ENCODE measurements around the gene OTUB2.

The OTUB2 gene

DNA sequence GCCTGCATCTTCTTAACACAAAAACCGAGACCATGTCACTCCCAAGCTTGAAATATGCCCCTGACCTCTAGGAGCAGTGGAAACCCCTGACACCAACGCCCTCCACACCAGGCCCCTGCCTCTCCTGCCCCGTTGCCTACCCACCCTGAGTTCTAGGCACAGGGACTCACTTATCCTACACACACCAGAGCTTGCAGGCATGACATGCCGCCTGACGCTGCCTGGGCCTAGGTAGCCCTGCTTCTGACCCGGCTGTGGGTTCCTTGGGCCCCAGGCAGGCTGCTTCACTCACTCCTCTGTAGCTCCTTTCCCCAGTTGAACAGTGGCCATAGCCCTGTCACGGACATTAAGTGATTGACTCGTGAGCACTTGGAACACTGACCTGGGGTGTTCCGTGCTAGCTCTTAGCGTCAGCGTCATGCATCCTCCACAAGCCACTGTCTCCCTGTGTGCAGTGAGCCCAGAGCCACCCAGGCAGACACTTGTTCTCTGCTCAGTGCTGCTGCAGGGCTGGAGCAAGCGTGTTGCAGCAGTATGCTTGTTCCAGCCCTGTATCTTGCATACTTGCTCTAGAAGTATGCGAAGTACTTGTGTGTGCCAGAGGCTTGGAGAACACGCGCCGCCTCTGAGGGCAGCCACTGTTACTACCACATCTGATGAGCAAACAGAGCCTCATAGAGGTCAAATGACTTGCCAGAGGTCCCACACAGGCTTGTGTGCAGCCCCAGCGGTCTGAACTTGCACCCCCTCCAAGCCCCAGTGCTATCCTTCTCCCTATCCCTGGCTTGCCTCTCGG lies 15.6 kb downstream of the OTUB2 start:
- no peak for DNase-seq

DNA sequence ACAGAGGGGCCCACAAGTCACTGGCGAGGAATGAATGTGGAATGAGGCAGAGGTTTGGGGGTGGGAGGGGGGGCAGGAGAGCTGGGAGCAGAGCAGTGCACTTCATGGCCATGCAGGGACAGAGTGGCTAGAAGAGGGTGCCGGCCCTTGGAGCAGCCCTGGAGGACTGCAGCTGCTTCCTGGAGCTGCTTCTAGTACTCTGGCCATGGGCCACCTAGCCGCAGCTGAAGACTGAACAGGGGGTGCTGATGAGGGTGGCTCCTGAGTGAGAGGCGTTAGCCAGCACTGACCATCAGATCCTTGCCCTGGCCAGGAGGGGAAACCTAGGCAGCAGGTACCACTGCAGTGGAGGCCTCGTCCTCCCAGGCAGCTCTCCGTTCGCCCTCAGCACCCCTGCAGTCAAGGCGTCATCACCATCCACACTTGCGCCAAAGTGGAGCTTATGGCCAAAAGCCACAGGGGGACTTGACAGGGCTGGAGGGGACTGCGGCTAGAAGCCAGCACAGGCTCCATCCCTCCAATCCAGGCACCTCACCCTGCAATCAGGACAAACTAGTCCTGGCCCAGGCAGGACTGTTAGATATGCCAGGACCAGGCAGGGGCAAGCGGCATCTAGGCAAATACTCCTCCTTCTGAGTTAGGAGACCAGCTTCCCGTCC lies 16.4 kb downstream of the OTUB2 start:
- DNase-seq = no peak

DNA sequence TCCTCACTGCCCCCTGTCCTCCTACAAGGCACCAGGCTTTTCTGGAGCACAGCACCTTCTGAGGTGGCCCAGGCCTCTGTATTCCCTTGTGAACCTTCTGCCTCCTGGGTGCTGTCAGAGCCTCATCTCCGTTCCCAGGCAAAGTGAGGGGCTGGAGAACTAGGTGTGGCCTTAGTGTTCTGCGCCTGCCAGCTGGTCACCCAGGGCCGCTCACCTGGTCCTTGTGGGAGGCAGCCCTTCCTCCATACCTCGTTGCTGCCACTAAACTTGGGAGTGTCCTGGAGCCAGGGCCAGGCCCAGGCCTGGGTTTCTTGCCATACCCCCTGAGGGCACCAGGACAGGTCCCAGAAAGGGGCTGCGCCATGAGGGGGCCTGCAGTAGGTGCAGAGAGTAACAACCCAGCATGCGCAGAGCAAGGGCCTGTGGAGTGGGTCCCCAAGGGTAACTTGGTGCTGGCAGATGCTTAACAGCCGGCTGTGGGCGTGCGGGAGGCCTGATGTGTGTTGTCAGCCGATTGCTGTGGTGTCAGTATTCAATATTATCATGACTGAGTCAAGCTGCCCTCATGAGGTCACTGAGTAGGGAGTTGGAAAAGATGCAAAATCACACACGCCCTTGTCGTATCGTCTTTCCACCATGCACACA lies 17.1 kb downstream of the OTUB2 start:
- no peak for DNase-seq

- no peak for DNase-seq
Measured at GRCh38 chr14:94043756-94044475, 17.8 kb downstream of the OTUB2 start.

DNA sequence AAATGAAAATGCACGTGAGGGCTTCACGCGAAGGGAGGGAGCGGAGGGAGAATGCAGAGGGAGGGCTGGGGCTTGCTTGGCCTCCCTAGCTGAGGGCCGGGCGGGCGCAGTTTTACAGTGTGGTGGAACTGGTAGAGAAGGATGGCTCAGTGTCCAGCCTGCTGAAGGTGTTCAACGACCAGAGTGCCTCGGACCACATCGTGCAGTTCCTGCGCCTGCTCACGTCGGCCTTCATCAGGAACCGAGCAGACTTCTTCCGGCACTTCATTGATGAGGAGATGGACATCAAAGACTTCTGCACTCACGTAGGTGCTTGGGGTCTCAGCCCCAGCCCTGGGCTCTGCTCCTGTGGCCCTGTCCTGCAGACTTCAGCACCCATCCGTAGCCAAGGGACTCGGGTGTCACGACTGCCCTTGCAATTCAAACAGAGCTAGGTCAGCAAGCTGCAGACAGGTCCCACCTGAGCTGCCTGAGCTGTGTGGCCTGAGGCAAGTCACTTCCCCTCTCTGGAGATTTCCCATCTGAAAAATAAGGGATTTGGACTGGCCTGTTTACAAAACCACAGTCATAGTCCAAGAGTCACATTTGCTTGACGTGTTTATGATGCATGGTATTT lies 18.4 kb downstream of the OTUB2 start:
- no peak for DNase-seq

DNA sequence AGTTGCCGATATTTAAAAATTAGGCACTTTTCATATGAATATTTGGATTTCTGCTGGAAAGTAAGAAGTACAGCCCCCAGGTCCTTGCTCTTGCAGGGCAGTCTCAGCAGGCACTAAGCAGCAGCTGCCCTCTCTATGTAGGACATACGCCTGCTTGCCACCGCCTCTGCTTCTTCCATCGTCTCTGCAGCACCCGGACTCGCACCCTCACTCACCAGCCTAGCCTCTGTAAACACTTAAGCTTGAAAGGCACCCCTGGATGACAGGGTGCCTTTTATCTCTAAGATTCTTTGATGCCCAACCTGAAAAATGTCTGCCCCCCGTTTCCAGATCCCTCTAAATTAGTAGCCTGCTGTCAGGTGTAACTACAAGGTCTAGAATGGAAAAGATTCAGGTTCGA lies 19.0 kb downstream of the OTUB2 start:
- no peak for DNase-seq

DNA sequence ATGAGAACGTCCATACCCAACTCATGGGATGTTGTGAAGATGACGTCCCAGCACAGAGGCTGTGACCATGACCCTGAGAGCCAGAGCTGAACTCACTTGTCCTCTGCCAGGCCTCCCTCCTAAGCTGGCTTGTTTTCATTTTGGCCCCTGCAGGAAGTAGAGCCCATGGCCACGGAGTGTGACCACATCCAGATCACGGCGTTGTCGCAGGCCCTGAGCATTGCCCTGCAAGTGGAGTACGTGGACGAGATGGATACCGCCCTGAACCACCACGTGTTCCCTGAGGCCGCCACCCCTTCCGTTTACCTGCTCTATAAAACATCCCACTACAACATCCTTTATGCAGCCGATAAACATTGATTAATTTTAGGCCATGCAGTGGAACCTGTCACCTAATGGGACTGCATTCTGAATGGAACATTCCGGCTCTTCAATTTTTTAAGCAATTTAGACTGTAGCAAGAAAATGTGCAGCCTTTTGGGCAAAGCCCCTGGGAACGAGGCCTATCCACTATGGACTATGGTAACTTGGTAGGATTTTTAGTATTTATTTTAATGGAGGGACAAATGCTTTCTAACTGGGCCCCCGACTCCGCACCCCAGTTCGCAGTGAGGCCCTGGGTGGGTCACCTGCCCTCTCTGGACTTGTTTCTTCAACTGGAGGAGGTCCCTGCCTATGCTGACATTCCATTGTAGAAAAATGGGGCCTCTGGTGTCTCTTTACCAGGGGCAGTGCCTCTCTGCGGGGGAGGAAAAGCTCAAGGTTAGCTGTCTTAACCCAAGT lies 19.6 kb downstream of the OTUB2 start:
- DNase-seq = no peak

DNA sequence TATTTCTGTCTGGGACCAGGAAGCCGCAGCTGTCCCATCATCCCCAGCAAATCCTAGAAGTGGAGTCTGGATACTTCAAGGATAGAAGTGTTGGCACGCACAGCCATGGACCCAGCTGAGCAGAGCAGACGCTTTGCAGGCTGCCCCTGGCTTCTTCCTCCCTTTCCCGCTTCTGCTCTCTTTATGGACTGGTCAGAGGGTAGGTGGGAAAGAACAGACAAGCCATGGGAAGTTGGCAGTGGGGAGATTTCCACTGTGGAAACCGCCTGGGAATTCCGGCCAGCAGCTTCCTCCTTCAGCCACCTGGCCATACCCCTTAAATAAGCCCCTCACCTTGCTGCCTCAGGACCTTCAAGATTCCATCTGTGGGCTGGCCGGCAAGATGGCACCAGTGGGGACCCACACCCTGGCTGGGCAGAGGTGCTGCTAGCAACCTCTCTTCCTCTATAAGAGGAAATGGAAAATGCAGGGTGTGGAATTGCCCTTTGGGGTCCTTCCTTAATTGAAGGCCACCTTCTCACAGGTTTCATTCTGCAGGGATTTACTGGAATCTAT lies 20.6 kb downstream of the OTUB2 start:
- DNase-seq = no peak

DNA sequence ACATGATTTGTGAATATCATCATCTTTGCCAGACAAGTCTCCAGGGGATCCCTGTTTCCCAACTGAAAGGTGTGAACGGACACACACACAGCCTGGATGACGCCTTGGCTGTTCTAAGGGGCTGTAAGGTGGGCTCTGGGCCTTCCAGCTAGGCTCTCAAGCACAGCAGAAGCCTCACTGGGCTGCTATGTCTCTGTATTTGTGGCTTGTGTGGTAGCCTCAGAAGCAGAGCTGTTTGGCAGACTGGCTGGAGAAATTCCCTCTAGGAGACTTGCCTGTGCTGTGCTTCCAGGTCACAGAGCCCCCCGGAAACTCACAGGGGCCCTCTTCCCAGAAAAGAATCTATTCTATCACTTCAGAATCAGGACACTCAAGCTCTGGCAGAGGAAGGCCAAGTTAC lies 21.4 kb downstream of the OTUB2 start:
- no peak for DNase-seq

DNA sequence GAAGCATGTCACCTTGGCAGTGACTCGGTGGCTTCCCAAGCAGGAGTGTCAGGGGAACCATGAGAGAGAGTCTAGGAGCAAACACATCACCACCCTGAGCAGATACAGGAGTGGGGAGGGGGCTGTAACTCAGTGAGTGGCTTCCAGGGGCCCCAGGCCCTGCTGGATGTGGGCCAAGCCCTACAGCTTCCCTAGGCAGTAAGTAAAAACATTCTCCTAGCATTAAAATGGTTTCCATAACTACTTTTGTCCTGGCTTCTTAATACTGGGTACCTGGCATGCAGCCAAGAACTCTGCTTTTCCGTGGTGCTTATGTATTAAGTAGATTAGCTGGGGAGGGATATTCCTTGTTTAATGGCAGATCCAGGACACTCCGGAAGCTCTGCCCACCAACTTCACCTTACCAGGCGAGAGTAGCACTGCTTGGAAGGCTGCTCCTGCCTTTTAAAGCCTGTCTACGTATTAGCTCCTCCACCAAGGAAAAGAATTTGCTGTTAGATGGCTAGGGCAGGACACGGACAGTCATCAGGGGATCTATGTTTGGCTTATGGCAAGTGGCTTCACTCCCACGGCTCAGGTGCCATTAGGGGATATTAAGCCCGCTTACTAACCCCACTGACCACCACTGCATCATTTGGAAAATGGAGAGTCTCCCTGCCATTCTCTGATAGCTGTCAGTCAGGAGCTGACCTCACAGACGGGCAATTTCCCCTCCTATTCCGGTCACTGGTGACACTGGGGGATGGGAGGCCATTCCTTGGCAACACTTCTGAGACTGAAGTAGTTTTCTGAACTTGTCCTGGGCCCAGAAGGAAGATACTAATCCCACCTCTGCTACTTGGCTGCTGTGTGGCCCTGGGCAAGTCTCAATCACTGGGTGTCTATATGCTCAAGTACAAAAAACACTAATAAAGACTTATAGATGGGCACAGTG lies 22.8 kb downstream of the OTUB2 start:
- DNase-seq = no peak

- DNase-seq = no peak
Measured at GRCh38 chr14:94049625-94050023, 23.5 kb downstream of the OTUB2 start.

GRCh38 chr14:94050231-94050880 lies 24.2 kb downstream of the OTUB2 start:
- no peak for DNase-seq

DNA sequence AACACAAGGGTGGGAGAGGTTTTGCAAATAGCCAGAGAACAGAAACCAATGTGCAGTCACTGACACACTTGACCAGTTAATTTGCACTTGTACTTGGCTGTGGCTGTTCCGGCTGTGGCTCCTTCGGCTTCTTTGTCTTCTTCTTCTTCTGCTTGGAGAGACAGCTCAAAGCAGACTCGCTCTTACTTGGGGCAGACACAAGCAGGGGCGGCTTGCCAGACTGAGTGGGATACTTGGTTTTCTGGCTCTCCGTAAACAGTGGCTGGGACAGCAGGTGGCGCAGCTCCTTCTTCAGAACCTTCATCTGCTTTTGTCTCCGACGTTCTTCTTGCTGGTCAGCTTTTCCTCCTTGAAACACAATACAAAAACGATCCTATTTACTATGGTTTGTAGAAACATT lies 25.0 kb downstream of the OTUB2 start:
- peak; percentile 32 for DNase-seq

GRCh38 chr14:94051779-94052178 lies 25.6 kb downstream of the OTUB2 start:
- DNase-seq = no peak

DNA sequence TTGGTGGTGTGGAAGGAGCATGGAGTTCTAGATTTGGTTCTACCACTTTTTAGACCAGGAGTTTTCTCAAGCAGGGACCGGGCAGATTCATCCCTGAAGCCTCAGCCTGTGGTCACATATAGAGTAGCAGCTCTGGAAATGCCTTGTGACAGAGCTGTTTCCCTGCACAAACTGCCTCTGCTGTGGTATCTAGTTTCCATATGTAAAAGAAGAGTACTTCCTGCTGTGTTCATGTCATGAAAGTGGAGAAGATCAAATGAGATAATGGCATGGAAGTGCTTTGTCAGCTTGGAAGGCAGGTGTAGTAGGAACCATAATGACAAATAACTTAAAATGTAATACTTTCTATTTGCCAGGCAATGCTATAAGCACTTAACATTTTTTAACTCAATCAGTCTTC lies 26.1 kb downstream of the OTUB2 start:
- DNase-seq = no peak

DNA sequence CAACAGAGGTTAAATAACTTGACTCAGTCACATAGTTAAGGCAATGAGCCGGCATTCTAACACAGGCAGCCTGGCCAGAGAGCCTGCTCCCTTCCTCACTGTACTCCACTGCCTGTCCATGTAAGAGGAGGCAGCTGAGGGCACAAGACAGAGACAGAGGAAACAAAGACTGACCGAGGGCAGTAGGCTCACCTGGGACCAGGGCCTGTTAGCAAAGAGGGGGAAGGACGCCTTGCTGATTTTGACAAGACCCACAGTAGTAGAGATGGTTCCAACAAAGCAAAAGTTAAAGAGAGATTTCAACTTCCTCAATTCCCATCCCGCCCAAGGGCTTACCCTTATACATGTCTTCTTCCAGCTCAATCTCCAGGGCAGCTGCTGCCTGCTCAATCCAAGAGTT lies 26.5 kb downstream of the OTUB2 start:
- no peak for DNase-seq

DNA sequence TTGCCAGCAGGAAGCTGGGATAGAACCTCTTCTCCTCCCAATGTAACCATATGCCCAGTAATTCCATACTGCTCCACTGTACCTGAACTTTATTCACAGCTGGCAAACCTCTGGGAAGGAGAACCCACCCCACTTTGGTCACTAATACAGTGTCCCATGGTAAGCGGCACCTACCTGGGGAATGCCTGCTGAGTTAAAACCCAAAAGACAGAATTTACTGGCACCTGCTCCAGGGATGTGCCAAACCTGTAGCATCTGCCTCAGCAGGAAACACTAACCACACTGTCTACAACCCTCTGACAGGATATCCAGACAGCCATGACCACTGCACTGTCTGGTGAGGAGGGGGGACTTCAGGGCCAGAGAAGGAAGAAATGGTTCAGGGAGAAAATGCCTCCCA lies 28.3 kb downstream of the OTUB2 start:
- DNase-seq = no peak

- no peak for DNase-seq
Measured at GRCh38 chr14:94054936-94055335, 28.8 kb downstream of the OTUB2 start.

DNA sequence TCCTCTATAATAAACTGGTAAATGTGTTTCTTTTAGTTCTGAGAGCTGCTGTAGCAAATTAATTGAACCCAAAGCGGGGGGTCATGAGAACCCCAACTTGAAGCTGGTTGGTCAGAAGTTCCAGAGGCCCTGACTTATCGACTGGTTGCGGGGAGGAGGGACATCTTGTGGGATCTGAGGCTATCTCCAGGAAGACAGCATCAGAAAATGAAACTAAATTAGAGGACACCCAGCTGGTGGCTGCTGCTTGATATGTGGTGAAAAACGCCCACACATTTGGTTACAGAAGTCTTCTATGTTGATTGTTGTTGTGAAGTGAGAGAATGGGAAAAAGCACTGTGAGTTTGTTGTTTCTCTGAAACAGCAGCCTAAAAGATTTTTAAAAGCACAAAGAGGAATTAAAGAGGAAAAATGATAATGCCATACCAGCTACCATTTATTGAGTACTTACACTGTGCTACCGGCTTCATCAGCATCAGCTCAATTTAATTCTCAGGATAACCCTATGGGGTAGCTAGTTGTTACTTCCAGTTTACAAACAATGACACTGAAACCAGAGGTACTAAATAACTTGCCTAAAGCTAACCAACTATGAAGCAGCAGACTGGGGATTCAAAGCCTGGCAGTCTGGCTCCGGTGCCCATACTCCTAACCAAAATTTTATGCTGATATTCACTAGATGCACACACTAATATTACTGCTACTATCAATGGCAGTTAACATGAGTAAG lies 30.6 kb downstream of the OTUB2 start:
- no peak for DNase-seq

Data from fibroblast of skin of back (primary cell).